ENCODE data around the gene MARCHF3. TPM values are rescaled to one million over a fixed set of nuclear protein-coding genes. Genes with fewer than 3 reads are reported as not detected.
"Not testable (repeated sequence)": the region's sequence is repeated elsewhere in the genome, so short reads cannot be mapped to it uniquely, and the experiment has no call there.

MARCHF3 gene
- total RNA-seq, 1 experiment from 2014 or later = 4.8 TPM

DNA sequence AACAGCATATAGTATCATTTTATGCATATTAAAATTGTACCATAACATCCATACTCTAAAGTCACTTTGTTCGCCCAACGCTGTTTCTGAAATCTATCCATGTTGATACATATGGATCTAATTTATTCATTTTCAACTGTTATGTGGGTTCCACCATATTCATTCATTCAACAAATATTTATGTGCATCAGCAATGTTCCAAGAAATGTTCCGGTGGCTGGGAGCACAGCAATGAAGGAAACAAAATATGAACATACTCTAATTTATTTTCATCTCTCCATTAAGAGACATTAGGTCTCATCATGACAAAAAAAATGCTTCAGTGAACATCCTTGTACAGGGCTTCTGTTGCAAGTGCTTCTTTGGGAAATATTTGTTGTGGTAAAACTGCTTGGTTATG lies 75.4 kb downstream of the MARCHF3 start:
- no peak for DNase-seq (ENCODE audit: low spot score)

DNA sequence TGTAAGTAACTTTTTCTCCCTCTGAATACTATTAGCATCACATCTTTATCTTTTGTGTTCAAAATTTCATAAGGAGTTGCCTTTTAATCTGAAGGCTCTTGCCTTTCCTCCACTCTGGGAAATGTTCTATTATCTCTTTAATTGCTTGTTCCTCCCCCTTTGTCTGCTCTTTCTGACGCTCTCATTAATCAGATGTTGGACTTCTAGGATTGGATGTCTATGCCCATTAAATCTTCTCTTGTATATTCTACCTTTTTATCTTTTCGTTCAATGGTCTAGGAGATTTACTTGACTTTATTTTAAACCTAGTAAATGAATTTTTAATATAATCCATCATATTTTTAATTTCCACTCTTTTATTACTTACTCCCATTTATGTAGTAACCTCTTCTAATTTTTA lies 76.7 kb downstream of the MARCHF3 start:
- DNase-seq (ENCODE audit: low spot score) = no peak

DNA sequence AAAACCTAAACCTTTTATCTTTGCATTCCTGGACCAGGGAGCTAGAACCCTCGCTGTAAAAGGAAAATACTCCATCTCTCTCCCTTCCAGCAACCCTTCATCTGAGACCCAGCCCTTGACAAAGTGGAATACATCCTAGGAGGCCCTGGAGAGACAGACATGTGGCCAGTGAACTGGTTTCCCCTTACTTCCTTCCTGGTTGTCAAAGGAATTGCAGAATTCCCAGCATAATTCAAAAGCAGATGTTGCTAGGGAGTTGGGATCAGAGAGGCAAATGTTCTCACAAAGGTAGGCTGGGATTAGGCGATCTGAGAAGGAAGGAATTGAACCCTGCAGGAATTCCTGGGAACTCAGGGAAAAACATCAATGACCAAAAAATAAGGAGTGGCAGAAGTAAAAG lies 80.9 kb downstream of the MARCHF3 start:
- DNase-seq (ENCODE audit: low spot score) = no peak

DNA sequence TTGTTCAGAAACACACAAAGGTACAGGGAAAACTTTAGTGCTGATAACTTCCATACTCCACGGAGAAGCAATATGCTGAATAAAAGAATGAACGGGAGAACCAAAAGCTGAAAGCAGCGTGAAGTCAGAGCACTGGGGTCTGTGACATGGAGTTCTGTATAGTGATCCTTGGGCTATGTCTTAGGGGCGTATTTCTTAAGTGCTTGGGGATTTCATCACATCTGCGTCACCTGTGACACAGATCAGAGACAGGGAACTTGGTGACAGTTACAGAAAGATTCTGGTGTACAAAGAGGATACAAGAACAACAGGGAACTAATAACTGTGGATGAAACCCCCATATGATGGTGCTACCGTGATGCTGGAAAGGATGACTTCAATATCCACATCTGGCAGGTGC lies 81.9 kb downstream of the MARCHF3 start:
- no peak for DNase-seq (ENCODE audit: low spot score)

DNA sequence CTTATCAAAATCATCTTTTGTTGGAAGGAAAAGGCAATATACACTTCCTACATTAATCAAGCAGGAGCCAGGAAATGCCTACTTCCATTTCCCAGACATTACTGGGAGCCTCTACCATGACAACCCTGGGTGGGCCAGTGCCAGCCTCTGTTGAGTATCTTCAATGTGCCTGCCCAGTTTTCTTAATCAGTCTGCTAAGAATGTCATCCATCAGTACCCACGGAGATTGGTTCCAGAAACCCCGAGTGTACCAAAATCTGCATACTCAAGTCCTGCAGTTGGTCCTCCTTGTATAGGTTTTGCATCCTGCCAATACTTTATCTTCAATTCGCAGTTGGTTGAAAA lies 82.4 kb downstream of the MARCHF3 start:
- no peak for DNase-seq (ENCODE audit: low spot score)

DNA sequence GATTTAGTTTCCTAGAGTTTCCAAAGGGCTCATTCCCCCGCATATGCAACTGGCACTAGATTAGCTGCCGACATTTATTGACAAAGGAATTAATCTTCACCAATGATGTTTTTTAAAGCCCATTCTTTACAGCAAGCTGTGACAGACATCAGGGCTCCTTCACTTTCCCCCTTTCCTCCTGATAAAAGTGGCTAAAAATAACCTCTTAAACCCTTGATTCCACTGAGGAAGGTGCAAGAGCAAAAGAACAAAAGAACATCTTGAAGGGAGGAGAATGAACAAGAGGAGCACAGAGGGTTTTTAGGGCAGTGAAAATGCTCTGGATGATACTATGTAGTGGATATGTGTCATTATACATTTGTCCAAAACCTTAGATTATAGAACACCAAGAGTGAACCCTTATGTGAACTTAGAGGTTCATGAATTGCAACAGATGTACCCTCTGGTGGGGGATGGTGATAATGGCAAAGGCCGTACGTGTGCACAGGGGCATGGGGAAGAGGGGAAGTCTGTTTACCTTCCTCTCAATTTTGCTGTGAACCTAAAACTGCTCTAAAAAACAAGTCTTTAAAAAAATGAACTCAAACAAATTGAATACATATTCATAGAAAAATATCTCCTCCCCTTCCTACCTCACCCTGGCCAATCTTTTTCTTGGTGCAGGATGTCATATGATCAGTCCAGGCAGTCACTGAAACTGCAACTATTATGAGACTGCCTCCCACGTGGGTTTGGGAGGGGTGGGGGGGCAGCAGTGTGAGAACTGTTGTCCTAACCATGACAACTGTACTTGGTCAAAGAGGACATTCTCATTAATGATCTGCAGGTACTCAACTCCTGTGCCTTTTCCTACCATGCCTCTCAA lies 83.0 kb downstream of the MARCHF3 start:
- DNase-seq (ENCODE audit: low spot score) = no peak

DNA sequence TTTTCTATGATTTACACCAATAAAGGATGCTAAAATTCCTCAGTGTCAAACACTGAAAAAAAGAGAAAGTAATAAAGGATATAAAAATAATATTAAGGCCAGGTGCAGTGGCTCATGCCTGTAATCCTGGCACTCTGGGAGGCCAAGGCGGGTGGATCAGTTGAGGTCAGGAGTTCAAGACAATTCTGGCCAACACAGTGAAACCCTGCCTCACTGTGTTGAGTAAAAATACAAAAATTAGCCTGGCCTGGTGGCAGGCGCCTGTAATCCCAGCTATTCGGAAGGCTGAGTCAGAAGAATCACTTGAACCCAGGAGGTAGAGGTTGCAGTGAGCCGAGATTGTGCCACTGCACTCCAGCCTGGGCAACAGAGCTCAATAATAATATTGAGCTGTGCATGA lies 87.5 kb downstream of the MARCHF3 start:
- not testable (repeated sequence) for DNase-seq (ENCODE audit: low spot score)

DNA sequence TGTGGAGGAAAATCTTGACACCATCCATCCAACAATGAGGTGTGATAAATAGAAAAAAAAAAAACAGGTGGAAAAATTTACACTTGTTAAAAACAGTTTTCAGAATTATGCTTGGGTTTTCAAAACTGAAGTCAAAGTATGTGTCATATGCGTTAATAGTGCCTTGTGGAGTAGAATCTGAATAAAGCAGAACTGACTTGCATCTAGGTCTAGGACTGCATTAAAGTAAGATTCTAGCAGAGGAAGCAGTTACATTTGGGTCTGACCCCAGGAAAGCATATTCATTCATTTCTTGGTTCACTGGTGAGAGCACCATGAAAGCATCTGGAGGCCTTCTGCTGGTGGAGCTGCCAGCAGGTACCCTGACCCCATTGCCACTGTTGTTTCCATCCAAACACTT lies 89.0 kb downstream of the MARCHF3 start:
- DNase-seq (ENCODE audit: low spot score) = no peak

DNA sequence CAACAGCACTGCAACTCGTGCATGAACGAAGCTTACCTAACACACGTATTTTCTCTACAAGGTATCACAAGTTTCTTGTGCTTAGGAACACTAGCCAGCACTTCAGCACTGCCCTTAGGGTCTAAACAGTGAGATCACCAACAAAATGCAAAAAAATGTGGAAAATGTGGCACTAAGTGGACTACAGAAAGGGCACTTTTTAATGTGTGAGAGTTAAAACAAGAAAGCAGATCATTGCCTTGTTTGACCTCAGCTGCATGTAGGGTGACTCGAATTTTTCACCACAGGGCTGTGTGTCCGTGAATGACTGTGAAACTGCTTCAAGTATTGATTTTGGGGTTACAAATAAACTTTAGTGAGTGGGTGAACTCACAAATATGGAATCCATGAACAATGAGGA lies 90.5 kb downstream of the MARCHF3 start:
- DNase-seq (ENCODE audit: low spot score) = no peak

DNA sequence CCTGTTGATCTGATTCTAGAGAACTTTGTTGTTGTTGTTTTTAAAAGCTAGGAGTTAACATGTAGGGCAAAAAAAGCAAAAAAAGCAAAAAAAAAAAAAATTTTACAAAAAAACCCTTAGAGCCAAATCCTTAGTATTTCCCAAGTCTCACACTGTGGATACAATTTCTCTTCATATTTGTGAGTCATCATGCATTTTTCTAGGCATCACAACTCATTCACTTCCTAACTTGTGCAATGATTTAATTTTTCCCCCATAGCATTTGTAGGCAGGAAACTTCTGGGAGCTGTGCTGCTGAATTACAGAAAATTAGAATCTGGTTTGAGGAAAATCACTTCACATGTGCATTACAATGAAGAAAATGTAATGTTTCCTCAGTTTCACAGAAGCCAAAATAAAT lies 91.9 kb downstream of the MARCHF3 start:
- peak; percentile 22 for DNase-seq (ENCODE audit: low spot score)

DNA sequence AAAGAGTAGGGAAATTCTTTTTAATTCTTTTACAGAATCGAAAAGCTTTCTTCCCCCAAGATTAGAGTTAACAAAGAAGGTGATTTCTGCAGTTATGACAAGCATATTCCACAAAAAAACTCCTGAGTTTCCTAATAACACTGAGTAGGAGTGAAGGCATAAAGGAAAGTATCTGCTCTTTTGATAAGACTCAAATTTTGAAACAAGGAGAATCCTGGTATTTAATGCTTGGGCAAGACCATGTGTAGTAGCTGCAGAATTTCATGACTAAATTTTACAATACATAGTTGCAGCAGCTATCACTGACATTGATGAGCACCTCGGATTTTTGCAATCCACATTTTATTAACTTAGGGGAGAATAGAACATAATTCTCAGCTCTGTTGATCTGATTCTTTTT lies 92.6 kb downstream of the MARCHF3 start:
- DNase-seq (ENCODE audit: low spot score) = no peak

DNA sequence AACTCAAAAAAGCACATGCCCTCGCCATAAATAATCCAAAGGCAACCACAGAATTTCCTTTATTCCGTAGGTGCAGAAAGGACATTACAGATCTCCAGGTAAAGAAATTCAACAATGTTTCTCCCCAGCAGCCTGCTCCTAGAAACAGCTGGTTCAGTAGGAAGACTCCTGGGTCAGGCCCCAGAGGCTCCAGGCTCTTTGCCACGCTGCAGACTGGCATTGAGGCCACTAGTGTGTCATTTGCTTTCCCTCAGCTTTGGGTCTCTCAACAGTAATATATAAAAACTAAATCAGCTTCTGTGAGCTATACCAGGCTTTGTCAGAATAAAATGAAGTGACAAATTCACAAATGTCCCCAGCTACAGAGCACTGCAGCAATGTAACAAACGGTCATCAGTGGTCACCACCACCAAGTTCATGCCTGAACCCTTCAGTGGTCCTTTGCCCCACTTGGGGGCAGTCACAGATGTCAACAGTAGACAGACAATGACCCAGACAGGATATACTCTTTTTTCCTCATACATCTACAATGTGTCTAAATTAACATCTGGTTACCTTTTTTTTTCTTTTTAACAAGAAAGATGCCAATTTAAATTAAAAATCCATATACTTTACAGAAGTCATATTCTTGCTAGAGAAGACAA lies 93.5 kb downstream of the MARCHF3 start:
- DNase-seq (ENCODE audit: low spot score) = no peak

DNA sequence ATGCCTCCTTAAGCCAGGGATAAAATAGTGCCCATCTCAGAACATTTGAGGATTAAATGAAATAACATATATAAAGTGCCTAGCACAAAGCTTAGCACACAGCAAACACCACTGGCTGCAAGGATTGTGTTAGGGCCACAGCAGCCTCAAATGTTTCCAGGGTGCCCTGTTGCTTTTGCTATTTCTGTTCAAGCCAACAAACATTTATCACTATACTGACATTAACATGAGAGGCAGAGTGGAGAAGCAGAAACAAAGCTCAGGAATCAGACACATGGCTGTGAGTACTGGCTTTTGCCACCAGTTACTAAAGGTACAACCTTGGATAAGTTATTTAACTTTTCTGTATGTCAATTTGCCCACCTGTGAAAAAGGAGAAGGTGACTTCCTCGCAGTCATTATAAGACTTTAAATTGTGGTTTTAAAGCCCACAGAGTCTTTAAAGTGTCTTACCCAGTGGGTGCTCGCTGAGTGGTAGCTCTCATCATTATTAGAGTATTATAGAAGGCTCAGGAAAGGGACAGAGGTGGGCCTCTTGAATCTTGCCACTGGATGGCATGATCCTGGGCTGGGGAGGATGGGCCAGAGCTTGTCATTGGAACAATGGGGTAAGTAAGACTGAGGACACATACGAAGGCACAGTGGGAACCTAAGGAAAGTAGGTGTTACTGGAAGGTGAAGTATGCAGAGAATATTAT lies 98.2 kb downstream of the MARCHF3 start:
- DNase-seq (ENCODE audit: low spot score) = no peak

DNA sequence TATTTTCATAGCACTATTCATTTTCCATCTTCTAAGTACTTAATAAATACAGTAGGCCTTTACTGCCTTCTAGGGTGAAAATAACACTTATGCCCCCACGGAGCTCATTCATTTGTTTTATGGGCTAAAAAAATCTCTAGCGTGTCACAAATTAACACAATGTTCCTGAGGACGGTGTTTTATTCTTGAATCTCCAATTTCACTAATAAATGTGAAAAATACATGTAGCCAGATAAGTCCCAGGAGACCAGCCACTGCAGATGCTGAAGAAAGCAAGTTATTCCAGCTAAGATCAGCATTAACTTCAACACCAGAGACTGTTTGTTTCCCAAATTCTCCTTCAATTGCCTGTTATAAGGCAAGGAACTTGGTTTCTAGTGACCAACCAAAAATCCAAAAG lies 102.3 kb downstream of the MARCHF3 start:
- no peak for DNase-seq (ENCODE audit: low spot score)

DNA sequence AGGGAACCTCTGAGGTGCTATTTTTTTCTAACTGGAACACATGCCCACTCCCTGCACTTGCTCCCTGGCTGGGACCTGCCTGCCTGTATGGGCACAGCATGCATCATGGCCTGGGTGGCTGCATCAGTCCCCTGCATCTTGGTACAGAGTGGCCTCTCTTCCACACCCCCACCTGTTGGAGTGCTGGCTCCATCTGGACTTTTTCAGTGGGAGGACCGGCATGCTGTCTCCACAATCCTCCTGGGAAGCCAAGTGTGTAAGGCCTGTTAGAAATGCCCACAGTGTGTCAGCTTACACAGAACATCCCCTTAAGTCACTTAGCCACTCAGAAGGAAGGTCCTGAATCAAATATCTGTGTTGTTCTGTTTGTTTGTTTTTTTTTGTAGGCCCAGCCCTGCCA lies 102.9 kb downstream of the MARCHF3 start:
- no peak for DNase-seq (ENCODE audit: low spot score)

DNA sequence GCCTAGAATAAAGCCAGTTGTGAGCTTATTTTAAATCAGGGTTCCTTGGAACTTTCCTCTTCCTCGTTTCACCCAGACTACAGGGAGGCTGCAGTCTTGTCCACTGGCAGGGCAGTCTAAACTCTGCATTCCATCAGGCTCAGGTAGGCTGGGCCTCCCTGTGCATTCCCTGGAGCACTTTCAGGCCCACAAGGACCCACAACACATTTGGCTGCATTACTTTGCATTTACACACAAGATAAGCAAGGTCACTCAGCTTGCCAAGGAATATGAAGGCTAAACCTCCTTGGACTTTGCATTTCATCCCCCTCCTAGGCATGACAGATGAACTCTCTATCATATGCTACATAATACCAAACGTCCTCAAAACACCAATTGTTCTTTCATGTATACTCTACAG lies 104.2 kb downstream of the MARCHF3 start:
- DNase-seq (ENCODE audit: low spot score) = no peak

DNA sequence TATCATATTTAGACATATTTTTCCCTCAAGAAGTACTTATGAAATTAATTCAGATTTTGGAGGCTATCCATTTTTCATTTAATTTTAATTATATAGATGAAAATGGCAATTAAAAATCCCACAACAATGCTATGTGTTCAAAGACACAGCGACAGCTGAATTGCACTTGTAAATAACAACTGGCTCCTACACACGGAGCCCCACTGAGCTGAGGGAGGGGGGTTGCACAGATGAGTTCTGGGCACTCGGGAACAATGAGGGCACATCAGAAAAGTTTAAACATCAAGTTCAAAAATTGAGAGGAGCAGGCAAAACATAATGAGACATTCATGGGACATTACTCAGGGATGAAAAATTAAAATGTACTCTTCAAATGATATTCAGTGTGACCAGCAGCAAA lies 104.9 kb downstream of the MARCHF3 start:
- DNase-seq (ENCODE audit: low spot score) = no peak

DNA sequence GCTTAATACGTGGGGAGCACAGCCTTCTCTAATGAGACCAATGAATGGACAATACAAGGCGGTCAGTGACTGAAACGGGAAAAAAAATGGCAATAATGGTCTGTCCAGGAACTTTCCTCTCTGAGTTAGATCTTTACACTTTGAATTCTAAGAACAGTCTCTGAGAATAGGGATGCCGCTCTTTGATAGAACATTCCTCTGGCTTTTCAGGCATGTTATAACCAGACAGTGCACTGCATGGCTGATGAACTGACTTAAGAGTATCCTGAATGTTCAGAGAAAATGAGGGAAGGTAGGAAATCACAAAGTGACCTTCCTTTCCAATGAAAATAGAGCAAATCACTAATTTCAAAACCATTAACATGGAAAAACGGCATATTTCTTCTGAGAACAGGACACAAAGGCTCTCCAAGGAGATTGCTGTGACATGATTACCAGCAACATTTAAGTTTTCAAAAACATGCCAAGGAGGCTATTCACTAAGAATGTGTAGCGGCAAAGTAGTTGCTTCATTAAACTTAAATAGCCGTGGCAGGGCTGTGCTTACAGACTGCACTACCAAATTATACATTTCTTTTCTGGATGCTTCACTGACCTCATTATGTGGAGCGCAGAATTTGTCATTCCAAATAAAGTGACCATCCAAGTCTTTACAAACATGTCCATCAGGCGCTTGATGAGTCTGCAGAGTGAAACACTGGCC lies 105.9 kb downstream of the MARCHF3 start:
- no peak for DNase-seq (ENCODE audit: low spot score)

DNA sequence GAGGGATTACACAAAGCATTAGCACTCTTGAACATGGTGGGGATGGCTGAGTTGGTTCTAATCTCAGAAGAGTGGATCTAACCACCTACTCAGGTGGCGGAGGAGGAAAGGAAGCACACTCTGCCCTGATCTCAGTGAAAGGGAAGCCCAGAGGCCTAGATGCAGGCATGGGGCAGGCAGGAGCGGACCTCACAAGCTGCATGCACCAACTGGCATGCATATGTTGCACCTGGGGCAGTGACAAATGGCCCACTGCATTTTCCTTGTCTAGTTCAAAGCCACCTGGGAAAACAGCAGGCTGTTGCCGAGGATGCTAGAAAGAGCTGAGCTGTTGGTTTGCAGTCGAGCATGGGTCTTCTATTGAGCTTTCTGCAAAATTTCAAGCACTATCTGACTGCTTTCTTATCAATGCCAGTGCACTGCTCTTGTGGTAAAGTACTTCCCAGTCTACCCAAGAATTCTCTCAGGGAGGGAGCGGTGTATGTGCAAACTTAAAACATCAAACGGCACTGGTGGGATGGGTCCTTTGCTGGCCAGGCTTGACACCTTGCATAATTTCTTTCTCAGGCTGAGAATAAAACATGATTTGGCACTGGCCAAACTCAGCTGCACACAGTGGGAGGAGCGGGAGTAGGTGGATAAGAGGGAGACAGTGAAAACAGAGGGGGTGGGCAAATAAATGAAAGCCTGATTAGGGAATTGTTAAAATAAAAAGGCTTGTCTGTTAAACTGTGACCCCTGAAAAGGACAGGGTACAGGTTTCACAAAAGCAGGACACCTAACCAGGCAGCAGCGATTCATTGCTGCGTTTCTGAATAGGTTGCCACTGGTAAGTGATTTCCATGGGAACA lies 108.9 kb downstream of the MARCHF3 start:
- DNase-seq (ENCODE audit: low spot score) = no peak

DNA sequence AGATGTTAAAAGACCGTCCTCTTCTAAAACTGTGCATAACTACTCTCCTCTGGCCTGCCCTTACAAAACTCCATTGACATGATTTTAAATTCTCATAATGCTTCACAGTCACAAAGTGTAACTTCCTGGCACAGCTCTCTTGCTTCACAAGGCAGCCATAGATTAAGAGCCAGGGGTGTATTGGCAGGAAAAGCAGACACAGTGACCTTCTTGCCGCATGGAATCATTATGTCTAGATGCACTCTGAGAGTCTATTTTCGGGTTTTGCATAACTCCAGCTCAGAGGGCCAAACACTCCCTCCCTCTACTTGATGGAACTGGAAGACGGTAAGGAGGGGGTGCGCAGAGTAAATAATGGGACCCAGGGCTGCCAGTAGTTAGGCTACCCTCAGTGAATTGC lies 110.1 kb downstream of the MARCHF3 start:
- no peak for DNase-seq (ENCODE audit: low spot score)

DNA sequence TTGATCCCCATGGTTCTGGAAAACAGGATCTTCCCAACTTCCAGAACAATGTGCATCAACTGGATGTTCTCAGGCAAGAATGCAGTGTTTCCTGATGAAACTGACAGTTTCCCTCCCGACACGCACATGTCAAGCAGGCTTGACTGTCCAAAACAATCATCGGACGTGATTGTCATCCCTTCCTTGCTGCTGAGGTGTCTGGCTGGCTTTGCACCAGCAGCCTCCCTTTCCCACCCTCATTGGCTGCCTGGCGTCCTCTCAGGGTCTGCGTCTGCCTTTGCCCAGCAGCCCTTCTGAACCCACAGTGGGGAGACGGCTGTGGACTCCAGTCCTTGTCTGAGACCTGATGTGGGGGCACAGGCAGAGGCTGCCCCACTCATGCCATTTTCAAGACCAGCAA lies 110.8 kb downstream of the MARCHF3 start:
- no peak for DNase-seq (ENCODE audit: low spot score)

DNA sequence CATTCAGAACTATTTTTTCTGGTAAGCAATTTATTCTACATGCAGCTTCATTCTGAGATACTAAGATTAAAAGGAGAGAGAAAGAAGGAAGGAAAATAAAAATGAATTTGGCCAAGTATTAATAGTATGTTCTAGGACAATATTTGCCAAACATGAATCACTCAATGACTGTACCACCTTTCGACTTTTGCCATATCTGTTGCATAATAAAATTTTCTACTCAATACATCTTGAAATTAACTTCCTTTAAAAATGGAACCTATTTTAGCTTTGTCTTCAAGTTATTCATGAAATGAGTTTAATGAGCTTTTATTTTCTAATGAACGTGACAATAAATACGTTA lies 111.8 kb downstream of the MARCHF3 start:
- no peak for DNase-seq (ENCODE audit: low spot score)

All from A172 (cell line).